SK-N-SH (cell line): ENCODE measurements around the gene ZNF219. TPM values are rescaled to one million over a fixed set of nuclear protein-coding genes. Genes with fewer than 3 reads are reported as not detected.

Source experiments
- CTCF ChIA-PET: fragments of 300-600, 350-600 bp; formaldehyde crosslinking; extraction: SDS; loops from one replicate; lab custom pipeline; 2021; lab: Yijun Ruan, JAX
- POLR2A ChIA-PET: fragments of 350-600 bp; sonication (Branson Sonifier 250); formaldehyde crosslinking; extraction: SDS; loops from one replicate; lab custom pipeline; 2020; ENCODE audit warnings: antibody characterized with exemption, inconsistent platforms; lab: Yijun Ruan, JAX
- DNase-seq: peaks from one replicate; pipeline ENCODE4 v3.0.0; 2012
- H2AFZ ChIP-seq: fragments of 200-600 bp; sonication (generic); 2 replicates; pipeline ENCODE4 v1.8.1; 2016; ENCODE audit warnings: antibody characterized with exemption, mild to moderate bottlenecking, low read depth
- H3F3A ChIP-seq: fragments of 200-600 bp; sonication (generic); replicated peaks from 2 replicates; pipeline ENCODE3; 2016; ENCODE audit warnings: antibody characterized with exemption, mild to moderate bottlenecking; ENCODE audit not compliant: insufficient read depth
- H3K27ac ChIP-seq, 2 experiments: fragments of 200-500 bp in 1 of 2; fragments of 200-600 bp in 1 of 2; sonication (Bioruptor generic) in 1 of 2; sonication (generic), shearing (Covaris generic) in 1 of 2; 2 replicates each; pipeline versions ENCODE4 v1.5.1 to v1.6.1; 2014 to 2016; ENCODE audit warnings: low read depth in 2 of 2, inconsistent platforms in 1 of 2, low read length in 1 of 2, mild to moderate bottlenecking in 1 of 2, mixed read lengths in 1 of 2
- H3K27me3 ChIP-seq: fragments of 200-600 bp; sonication (generic), shearing (Covaris generic); 2 replicates; pipeline ENCODE4 v1.6.1; 2016; ENCODE audit warnings: mixed run types; ENCODE audit not compliant: insufficient read depth
- H3K36me3 ChIP-seq, 2 experiments: fragments of 200-500 bp in 1 of 2; fragments of 200-600 bp in 1 of 2; sonication (Bioruptor generic) in 1 of 2; sonication (generic) in 1 of 2; replicated peaks in 1 of 2; 2 replicates each; pipeline versions ENCODE3 to v1.5.1; 2014 to 2016; ENCODE audit warnings: low read length in 1 of 2, mild to moderate bottlenecking in 1 of 2; ENCODE audit not compliant: insufficient read depth in 2 of 2, control insufficient read depth in 1 of 2
- H3K4me1 ChIP-seq, 2 experiments: fragments of 200-500 bp in 1 of 2; fragments of 200-600 bp in 1 of 2; sonication (Bioruptor generic) in 1 of 2; sonication (generic), shearing (Covaris generic) in 1 of 2; 2 replicates each; pipeline versions ENCODE4 v1.5.1 to v1.6.1; 2014 to 2016; ENCODE audit warnings: low read depth in 1 of 2, low read length in 1 of 2, mixed run types in 1 of 2; ENCODE audit not compliant: insufficient read depth in 2 of 2, control insufficient read depth in 1 of 2
- H3K4me2 ChIP-seq: fragments of 200-600 bp; sonication (generic), shearing (Covaris generic); 2 replicates; pipeline ENCODE4 v1.6.1; 2017; ENCODE audit warnings: mixed run types
- H3K4me3 ChIP-seq, 2 experiments: fragments of 200-500 bp in 1 of 2; fragments of 200-600 bp in 1 of 2; sonication (Bioruptor generic) in 1 of 2; sonication (generic), shearing (Covaris generic) in 1 of 2; 2 replicates each; pipeline versions ENCODE4 v1.5.1 to v1.8.1; 2014 to 2016; ENCODE audit warnings: low read depth in 2 of 2, inconsistent platforms in 1 of 2, low read length in 1 of 2, mild to moderate bottlenecking in 1 of 2, mixed read lengths in 1 of 2, moderate library complexity in 1 of 2
- H3K79me2 ChIP-seq: fragments of 200-600 bp; sonication (generic); 2 replicates; pipeline ENCODE4 v1.8.1; 2017; ENCODE audit warnings: mild to moderate bottlenecking; ENCODE audit not compliant: insufficient read depth
- H3K9ac ChIP-seq: fragments of 200-600 bp; sonication (generic); 2 replicates; pipeline ENCODE4 v1.6.1; 2017; ENCODE audit warnings: mixed run types
- H3K9me2 ChIP-seq: fragments of 200-600 bp; sonication (generic); 2 replicates; pipeline ENCODE4 v1.6.1; 2017; ENCODE audit warnings: mixed run types
- H3K9me3 ChIP-seq: fragments of 200-600 bp; sonication (generic); 2 replicates; pipeline ENCODE4 v1.6.1; 2017; ENCODE audit warnings: mixed run types, mild to moderate bottlenecking, moderate library complexity
- H4K20me1 ChIP-seq: fragments of 200-600 bp; sonication (generic); 2 replicates; pipeline ENCODE4 v1.6.1; 2017; ENCODE audit warnings: mild to moderate bottlenecking, mixed run types; ENCODE audit not compliant: insufficient read depth
- FOXM1 ChIP-seq: IDR thresholded peaks from 2 replicates; pipeline ENCODE4 v1.4.0; 2012; ENCODE audit warnings: low read depth, mild to moderate bottlenecking
- GABPA ChIP-seq: IDR thresholded peaks from 2 replicates; pipeline ENCODE4 v1.4.0; 2012; ENCODE audit warnings: low read depth, mild to moderate bottlenecking
- MEF2A ChIP-seq: IDR thresholded peaks from 2 replicates; pipeline ENCODE4 v1.4.0; 2012; ENCODE audit warnings: low read depth, borderline replicate concordance
- NFIC ChIP-seq: IDR thresholded peaks from 2 replicates; pipeline ENCODE4 v1.4.0; 2012; ENCODE audit warnings: borderline replicate concordance
- POLR2AphosphoS5 ChIP-seq: IDR thresholded peaks from 2 replicates; pipeline ENCODE4 v1.6.1; 2012; ENCODE audit warnings: low read depth, low read length
- RFX5 ChIP-seq: IDR thresholded peaks from 2 replicates; pipeline ENCODE4 v1.6.1; 2012; ENCODE audit warnings: mild to moderate bottlenecking, improper control_type of control experiment, low read length
- RXRA ChIP-seq: IDR thresholded peaks from 2 replicates; pipeline ENCODE4 v1.4.0; 2012; ENCODE audit warnings: low read depth, mild to moderate bottlenecking, borderline replicate concordance
- SIN3A ChIP-seq: IDR thresholded peaks from 2 replicates; pipeline ENCODE4 v1.6.1; 2012; ENCODE audit warnings: low read depth, mild to moderate bottlenecking, low read length, moderate library complexity, borderline replicate concordance
- WGBS: methylation state at CpG from one replicate; pipeline ENCODE4 v1.1.6; 2017; ENCODE audit warnings: low lambda C conversion rate; 5-methylcytosine and 5-hydroxymethylcytosine counted together
- polyA plus RNA-seq, 3 experiments: library from polyadenylated mRNA; depleted of rRNA; stranded (reverse); fragments of >200 nt; gene quantifications; 2 replicates each; pipeline ENCODE4 v1.2.3, GENCODE V29; 2012
- TF ChIP-seq, protein P1 (sequence below): fragments of 200-600 bp; sonication (generic); IDR thresholded peaks from 2 replicates; pipeline ENCODE4 v1.6.1; 2017; ENCODE audit warnings: antibody characterized with exemption, mild to moderate bottlenecking, moderate library complexity
- TF ChIP-seq, protein P2 (sequence below): IDR thresholded peaks from 2 replicates; pipeline ENCODE4 v1.4.0; 2012; ENCODE audit warnings: low read depth

ZNF219 gene
- polyA plus RNA-seq, 1 of the 3 experiments (the other 2 are of a cell fraction), result 24.1 TPM

DNA sequence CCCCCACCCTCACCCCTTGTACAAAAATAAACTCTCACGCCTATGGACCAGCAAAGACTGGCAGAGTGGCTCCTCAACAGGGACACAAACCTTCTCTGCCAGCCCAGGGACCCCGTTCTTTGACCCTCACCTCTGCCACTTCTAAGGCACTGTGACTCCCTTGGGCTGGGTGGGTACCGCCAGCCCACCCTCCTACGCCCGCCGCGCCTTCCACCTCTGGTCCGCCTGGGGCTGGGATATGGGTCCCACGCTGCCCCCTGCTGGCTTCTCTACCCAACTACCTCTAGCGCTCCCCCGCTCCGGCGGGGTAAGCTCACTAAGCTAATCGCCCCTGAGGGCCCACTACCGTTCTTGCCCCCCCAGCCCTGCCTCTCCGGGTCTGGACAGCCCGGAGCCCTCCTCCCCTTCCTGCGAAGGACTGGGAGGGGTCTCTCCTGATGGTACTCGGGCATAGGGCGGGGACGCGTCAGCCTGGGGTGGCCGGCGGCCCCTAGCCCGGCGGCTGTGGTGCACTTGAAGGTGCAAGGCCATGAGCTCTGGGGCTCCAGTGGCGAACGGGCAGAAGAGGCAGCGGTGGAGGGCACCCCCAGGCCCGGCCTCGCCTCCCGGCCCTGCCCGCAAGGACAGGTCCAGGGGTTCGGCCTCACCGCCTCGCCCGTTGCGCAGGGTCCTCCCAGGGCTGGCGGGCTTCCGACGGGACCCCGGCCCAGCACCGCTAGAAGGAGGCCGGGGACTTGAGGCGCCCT is 8.1 kb downstream of the ZNF219 start (continued):
- TF ChIP-seq, protein P1, sequence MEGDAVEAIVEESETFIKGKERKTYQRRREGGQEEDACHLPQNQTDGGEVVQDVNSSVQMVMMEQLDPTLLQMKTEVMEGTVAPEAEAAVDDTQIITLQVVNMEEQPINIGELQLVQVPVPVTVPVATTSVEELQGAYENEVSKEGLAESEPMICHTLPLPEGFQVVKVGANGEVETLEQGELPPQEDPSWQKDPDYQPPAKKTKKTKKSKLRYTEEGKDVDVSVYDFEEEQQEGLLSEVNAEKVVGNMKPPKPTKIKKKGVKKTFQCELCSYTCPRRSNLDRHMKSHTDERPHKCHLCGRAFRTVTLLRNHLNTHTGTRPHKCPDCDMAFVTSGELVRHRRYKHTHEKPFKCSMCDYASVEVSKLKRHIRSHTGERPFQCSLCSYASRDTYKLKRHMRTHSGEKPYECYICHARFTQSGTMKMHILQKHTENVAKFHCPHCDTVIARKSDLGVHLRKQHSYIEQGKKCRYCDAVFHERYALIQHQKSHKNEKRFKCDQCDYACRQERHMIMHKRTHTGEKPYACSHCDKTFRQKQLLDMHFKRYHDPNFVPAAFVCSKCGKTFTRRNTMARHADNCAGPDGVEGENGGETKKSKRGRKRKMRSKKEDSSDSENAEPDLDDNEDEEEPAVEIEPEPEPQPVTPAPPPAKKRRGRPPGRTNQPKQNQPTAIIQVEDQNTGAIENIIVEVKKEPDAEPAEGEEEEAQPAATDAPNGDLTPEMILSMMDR, result peak; percentile 69
- no peak for TF ChIP-seq RXRA
- no peak for TF ChIP-seq MEF2A
- no peak for TF ChIP-seq GABPA
- no peak for TF ChIP-seq FOXM1

DNA sequence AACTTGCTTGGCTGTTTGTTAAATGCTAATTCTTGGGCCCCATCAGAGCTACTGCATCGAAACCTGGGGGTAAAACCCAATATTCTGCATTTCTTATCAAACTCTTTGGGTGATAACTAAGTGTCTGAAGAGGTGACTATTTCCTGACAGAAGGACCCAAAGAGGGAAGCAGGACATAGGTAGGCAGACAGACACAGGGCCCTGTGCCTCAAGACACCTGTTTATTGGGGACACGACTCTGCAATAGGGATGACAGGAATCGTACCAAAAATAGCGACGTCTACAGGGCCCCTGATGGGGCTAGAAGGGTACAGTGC is 8.6 kb downstream of the ZNF219 start:
- H3K36me3 ChIP-seq, result peaks cover 40 to 71% of the 10 kb centered on the region in 2 experiments
- no peaks in the 10 kb centered on the region for H3K9me3 ChIP-seq
- ChIA-PET POLR2A (interaction anchor here (1.1 to 1.6 kb wide), 3 partner anchors 8 to 19 kb away, joined by 3 to 11 read pairs (median 3); partner anchors contain the start of genes ARHGEF40 and ZNF219), CTCF (interaction anchor here (0.8 to 5.8 kb wide), 15 partner anchors 10 to 84 kb away, joined by 3 to 79 read pairs (median 6); partner anchors contain the start of gene ARHGEF40)
- no peak overlapping the region for H3K4me2 ChIP-seq
- no peaks in the 10 kb centered on the region for H3K27me3 ChIP-seq
- peaks cover 17 to 26% of the 10 kb centered on the region in 2 experiments for H3K4me1 ChIP-seq
- DNase-seq, result no peak
- H3K4me3 ChIP-seq, result no peak overlapping the region
- peaks cover 12% of the 10 kb centered on the region; the same call in 1 of the 2 replicates for H4K20me1 ChIP-seq
- no peak overlapping the region for H2AFZ ChIP-seq
- TF ChIP-seq, protein P2, sequence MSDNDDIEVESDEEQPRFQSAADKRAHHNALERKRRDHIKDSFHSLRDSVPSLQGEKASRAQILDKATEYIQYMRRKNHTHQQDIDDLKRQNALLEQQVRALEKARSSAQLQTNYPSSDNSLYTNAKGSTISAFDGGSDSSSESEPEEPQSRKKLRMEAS, result no peak
- TF ChIP-seq NFIC (no peak), RFX5 (no peak), FOXM1 (no peak), SIN3A (no peak), POLR2AphosphoS5 (no peak), GABPA (no peak)
- TF ChIP-seq, protein P1, result no peak
- TF ChIP-seq, all 33 proteins: peak for 0
- H3K79me2 ChIP-seq, result peaks cover 5% of the 10 kb centered on the region; the same call in 1 of the 2 replicates
- WGBS, result 88% methylated on average over 5 of the region's 5 CpGs
- H3K27ac ChIP-seq, result peak overlapping the region in 1 of 2 experiments; percentile 89; a peak in 2 of 4 replicates
- H3K9ac ChIP-seq, result no peak overlapping the region
- peaks cover 49% of the 10 kb centered on the region for H3F3A ChIP-seq
- H3K9me2 ChIP-seq, result no peaks in the 10 kb centered on the region
